Endothelial cell (in vitro differentiated cells): Measurements from ENCODE around the gene ARMC10. TPM values are rescaled to one million over a fixed set of nuclear protein-coding genes. Genes with fewer than 3 reads are reported as not detected.

Experiments
- DNase-seq: peaks from one replicate; pipeline ENCODE4 v3.0.0; 2021; ENCODE audit warnings: low spot score
- H3K27ac Mint-ChIP-seq: one replicate; pipeline ENCODE4 v1.8.0; 2021; ENCODE audit warnings: mixed read lengths, inconsistent platforms; ENCODE audit not compliant: unreplicated experiment
- H3K27me3 Mint-ChIP-seq: one replicate; pipeline ENCODE4 v1.8.0; 2021; ENCODE audit warnings: mild to moderate bottlenecking, moderate library complexity, mixed read lengths, inconsistent platforms; ENCODE audit not compliant: unreplicated experiment
- H3K36me3 Mint-ChIP-seq: one replicate; pipeline ENCODE4 v1.8.0; 2021; ENCODE audit warnings: mild to moderate bottlenecking, low read depth, mixed read lengths, inconsistent platforms; ENCODE audit not compliant: unreplicated experiment
- H3K4me1 Mint-ChIP-seq: one replicate; pipeline ENCODE4 v1.8.0; 2021; ENCODE audit warnings: mild to moderate bottlenecking, mixed read lengths, inconsistent platforms; ENCODE audit not compliant: unreplicated experiment
- H3K4me3 Mint-ChIP-seq: one replicate; pipeline ENCODE4 v1.8.0; 2021; ENCODE audit warnings: mild to moderate bottlenecking, mixed read lengths, inconsistent platforms; ENCODE audit not compliant: unreplicated experiment
- H3K9me3 Mint-ChIP-seq: one replicate; pipeline ENCODE4 v1.8.0; 2021; ENCODE audit warnings: mixed read lengths, inconsistent platforms; ENCODE audit not compliant: unreplicated experiment
- total RNA-seq: library from RNA; stranded (reverse); fragmentation: NEBNext Ultra II Directional; extraction: Animal tissue kit (Norgen Biotek cat#: 25700); gene quantifications from one replicate; pipeline ENCODE4 v1.2.1, GENCODE V29; 2021; ENCODE audit not compliant: unreplicated experiment
- TF ChIP-seq, protein P1 (sequence below): fragments of 200-600 bp; sonication (generic); IDR thresholded peaks from one replicate; pipeline ENCODE4 v1.5.0; 2021; ENCODE audit warnings: antibody characterized with exemption; ENCODE audit not compliant: unreplicated experiment

Gene ARMC10
- total RNA-seq, 1 donor from 2014 or later = 26.0 TPM

GRCh38 chr7:103130901-103131624 lies 56.1 kb downstream of the ARMC10 start:
- no peak for DNase-seq
- H3K4me1 Mint-ChIP-seq = no peaks in the 10 kb centered on the region
- H3K9me3 Mint-ChIP-seq = no peaks in the 10 kb centered on the region
- no peak overlapping the region for H3K4me3 Mint-ChIP-seq
- TF ChIP-seq, protein P1, sequence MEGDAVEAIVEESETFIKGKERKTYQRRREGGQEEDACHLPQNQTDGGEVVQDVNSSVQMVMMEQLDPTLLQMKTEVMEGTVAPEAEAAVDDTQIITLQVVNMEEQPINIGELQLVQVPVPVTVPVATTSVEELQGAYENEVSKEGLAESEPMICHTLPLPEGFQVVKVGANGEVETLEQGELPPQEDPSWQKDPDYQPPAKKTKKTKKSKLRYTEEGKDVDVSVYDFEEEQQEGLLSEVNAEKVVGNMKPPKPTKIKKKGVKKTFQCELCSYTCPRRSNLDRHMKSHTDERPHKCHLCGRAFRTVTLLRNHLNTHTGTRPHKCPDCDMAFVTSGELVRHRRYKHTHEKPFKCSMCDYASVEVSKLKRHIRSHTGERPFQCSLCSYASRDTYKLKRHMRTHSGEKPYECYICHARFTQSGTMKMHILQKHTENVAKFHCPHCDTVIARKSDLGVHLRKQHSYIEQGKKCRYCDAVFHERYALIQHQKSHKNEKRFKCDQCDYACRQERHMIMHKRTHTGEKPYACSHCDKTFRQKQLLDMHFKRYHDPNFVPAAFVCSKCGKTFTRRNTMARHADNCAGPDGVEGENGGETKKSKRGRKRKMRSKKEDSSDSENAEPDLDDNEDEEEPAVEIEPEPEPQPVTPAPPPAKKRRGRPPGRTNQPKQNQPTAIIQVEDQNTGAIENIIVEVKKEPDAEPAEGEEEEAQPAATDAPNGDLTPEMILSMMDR = no peak
- peaks cover 2% of the 10 kb centered on the region for H3K36me3 Mint-ChIP-seq
- H3K27me3 Mint-ChIP-seq = no peaks in the 10 kb centered on the region
- H3K27ac Mint-ChIP-seq = no peak overlapping the region

DNA sequence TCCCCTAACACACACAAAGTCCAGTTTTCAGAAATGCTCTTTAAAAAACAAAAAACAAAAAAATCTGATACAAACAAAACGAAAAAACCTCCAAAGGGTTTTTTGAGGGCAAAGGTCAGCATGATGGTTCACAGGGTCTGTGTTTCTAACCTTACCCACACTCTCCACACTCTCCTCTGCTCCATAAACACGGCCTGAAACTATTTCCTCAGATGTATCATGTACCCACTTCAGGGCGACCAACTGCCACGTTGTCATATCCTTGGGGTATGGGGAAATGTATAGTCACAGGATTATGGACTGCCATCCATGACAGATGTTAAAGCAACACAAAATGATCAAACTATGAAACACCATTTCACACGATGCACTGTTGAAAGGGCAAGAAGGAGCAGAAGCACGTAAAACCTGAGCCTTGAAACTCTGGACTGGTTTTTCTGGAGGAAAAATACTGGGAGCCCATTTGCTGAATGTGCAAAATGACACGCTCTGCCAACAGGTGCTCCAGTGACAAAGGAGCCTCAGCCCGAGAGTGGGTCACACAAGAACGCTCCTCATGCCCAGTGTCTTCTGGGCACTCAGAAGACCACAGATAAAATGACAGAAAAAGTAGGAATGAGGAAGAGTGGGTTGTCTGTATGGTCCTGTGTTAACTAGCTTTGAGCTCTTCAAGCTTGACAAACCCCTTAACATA lies 58.2 kb downstream of the ARMC10 start:
- H3K27ac Mint-ChIP-seq = no peak overlapping the region
- no peaks in the 10 kb centered on the region for H3K9me3 Mint-ChIP-seq
- H3K27me3 Mint-ChIP-seq = no peaks in the 10 kb centered on the region
- TF ChIP-seq, protein P1 = no peak
- no peak for DNase-seq
- no peaks in the 10 kb centered on the region for H3K4me1 Mint-ChIP-seq
- H3K36me3 Mint-ChIP-seq = no peaks in the 10 kb centered on the region
- H3K4me3 Mint-ChIP-seq = no peak overlapping the region

DNA sequence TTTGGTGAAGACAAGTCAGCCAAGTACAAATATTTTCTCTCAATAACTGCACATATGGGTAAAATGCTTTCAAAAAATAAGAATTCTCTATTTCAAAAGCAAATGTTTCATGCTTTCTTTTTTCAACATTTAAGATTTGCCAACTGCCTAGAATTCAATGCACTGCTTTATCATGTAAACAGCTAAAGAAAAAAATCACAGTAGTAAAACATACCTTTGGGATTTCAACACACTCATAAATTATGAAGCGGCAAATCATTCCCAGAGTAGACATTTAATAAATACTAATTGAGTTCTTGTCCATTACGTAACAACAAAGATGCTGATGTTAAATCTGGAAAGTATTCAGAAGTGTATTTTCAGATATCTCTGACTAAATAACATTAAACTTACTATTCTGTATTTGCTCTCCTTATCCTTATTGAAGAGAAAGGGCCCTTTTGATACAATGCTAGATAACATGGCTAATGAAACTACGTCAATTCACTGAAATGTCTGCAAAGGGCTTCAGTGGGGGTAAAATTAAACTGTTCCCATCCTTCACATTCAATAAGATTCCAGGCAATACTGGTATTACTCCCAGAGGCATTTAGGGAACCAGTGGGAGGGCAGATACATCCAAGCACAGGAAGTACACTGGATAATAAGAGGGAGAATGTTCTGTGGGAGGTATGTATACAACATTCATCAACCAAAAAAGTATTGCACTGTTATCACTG lies 60.1 kb downstream of the ARMC10 start:
- Mint-ChIP-seq H3K27ac (no peak overlapping the region), H3K4me1 (no peaks in the 10 kb centered on the region), H3K27me3 (no peaks in the 10 kb centered on the region), H3K36me3 (no peaks in the 10 kb centered on the region), H3K9me3 (no peaks in the 10 kb centered on the region), H3K4me3 (no peak overlapping the region)
- DNase-seq = no peak
- TF ChIP-seq, protein P1 = no peak

DNA sequence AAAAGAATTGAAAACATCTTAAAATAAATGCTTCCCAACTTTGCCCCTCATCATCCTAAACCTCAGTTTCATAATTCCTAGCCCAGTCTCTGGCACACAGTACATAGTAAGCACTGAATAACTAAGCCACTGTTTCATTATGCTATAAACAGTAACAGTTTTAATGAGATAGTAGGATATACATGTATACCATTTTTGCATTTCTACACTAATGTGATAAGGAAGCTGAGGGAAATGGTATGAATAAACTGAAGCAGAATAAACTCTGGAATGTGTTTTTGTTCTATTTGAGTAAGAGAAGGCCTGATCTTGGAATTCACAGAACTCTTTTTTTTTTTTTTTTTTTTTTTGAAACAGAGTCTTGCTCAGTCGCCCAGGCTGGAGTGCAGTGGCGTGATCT lies 65.1 kb downstream of the ARMC10 start:
- TF ChIP-seq, protein P1 = no peak
- DNase-seq = no peak
- no peak overlapping the region for H3K27ac Mint-ChIP-seq
- H3K27me3 Mint-ChIP-seq = peaks cover 2% of the 10 kb centered on the region
- H3K4me1 Mint-ChIP-seq = no peaks in the 10 kb centered on the region
- H3K4me3 Mint-ChIP-seq = no peak overlapping the region
- H3K9me3 Mint-ChIP-seq = no peaks in the 10 kb centered on the region
- H3K36me3 Mint-ChIP-seq = no peaks in the 10 kb centered on the region
